CD4-positive, alpha-beta T cell treated with Interleukin-6 for 4 hours (primary cell): Measurements from ENCODE around the gene C18orf32.
"Not testable (repeated sequence)": the region's sequence is repeated elsewhere in the genome, so short reads cannot be mapped to it uniquely, and the experiment has no call there.

Experiments
- DNase-seq: peaks from one replicate; pipeline ENCODE4 v3.0.0-alpha.2; 2020; ENCODE audit warnings: mixed read lengths

Gene C18orf32

DNA sequence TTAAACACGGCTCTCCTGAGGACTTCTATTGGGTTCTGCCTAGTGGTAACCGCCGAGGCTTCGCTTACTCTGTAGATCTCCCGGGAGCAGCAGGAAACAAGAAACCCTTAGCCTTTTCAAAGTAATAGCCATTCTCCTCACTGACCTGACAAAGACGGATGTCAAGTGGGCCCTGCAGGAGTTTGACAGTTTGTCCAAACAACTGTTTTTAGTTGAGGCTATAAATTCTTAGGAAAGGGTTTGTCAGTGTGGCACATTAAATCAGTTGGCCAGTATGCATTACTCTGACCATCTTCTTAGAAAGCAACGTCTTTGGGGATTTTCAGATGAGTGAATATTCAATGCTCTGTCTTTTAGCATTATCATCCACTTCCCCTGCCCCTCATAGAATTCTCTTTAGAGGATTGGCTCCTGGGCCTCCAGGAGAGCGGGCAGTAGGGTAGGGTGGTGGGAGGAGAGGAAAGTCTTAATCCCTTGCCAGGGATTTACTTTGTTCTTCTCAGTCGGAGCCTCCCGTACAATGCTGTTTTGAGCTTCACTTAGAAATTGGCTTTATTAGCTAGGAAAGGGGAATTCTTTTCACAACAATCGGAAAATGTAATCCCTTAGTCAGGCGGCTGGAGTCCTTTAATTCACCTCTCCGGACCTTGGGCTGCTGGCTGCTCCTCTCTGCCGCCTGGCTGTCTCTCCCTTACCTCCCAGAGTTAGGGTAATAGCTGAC, 13.3 kb upstream of the C18orf32 start:
- no peak for DNase-seq

DNA sequence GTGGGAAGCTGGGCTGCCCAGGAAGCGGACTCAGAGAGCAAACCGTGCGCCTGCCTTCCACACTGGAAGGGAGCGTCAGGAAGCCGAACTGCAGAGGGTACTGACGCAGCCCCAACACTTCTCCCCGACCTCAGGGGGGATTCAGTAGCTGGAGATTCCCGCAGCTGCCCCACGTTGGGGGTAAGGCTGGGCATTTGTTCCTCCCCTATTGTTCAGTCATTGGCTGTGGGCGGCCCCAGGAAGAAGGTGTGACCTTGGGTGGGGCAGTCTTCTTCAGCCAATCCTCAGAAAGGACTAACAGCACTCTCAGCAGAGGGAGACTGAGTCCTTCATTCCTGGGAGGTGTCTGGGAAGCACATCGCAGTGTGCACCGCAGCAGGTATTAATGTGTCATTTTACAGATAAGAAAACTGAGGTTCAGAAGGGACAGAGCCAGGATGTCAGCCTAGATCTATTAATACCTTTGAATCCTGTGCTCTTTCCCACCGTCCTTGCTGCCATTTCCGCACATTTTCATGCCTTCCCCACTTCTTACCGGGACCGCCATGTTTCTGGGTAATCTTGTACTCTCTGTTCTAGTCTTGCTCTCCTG, 12.1 kb upstream of the C18orf32 start:
- no peak for DNase-seq

DNA sequence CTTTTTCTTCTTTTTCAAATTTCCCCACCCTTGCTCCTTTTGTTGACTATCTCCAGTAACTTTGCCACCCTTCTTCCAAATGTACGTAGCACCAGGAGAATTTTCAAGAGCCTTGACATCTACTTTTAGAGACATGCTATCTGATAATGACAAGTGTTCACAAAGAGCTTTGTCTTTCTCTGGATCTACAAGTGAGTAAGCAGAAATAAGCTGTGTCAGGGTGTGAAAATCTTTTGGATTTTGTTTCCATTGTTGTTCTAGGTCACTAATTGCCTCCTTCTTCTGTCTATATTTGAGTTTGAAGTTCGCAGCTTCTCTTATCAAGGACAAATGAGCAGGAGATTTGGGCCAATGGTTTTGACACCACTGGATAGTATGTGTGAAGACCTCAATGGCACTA, 8.4 kb upstream of the C18orf32 start:
- no peak for DNase-seq

DNA sequence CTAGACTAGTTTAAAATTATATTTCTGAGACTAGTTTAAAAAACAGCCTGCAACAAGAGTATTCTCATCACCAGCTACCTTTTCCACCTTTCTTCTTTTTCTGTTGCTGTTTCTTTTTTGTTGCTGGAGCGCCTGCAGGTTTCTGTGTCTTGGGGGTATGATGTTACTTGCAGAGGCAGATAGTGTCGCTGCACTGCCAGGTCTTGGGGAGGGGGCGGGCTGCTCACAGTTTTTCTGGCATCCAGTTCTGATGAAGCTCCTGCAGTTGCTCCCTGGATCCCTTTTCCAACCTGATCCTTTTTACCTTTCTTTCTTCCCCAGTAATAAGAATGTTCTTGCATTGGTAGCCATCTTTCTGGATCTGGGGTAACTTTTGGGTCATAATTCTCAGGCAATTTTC, 8.0 kb upstream of the C18orf32 start:
- no peak for DNase-seq

DNA sequence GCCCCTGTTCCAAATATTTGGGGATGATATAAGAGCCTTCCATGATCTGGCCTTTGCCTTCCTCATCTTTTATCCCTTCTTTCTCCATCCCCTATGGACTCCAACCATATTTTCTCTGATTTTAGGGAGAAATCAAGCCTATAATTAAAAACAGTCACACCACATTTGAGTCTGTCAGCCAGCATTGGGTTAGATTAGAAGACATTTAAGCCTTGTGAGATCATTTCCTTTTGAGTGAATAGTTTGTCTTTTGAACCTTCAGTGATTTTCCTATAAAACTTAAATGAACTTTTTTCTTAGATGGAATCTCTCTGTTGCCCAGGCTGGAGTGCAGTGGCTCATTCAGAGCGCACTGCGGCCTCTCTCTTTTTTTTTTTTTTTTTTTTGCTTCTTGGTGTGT, 7.6 kb upstream of the C18orf32 start:
- DNase-seq = no peak

DNA sequence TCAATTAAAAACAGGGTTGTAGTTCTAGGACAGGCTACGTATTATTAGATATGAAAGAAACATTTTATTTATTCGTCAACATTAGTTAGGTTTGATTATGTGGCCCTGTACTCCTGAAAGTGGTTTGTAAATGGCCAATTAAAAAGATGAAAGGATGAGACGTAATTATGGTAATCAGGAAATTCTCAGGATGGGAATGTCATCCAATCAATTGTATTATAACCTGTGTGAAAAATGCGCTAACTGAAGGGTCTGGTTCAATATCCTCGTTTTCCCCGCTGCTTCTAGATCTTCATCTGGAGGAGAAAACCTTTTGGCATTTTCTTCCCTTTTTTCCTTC, 5.6 kb upstream of the C18orf32 start:
- no peak for DNase-seq

DNA sequence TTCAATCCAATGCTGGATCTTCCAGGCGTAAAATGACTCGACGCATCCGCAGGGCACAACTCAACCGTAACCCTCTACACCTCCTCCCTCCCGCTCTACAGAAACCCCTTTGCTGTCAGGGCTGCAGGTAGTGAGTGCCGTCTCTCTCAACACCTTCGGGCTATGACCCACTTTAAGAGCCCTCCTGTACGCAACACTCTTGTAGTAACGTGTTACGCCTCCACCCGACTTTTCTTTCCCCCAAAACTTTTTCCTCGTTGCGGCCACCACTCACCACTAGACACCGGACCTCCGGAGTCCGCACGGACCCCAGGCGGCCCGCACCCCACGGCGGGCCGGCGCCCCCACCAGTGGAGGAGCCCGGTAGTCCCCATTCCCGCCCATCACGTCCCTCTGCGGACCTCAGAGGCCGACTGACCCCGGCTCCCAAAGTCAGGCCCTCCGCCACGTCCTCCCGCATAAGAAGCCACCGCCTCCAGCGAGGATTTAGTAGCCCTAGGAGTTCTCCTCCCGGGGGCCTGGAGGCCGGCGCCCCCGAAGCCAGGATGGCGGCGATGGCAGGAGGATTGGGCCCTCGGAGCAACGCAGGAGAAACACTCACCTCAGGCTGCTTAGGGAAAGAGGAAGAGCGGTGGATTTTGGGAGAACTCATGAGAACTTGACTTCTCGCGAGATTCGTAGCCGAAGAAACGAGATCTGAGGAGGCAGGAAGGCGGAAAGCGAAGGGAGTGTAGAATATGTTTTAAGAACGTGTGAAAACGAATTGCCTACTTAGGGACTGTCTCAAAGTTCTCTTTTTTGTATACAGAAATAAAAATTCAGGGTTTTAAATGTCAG, 5.0 kb upstream of the C18orf32 start, which contains the start of gene RPL17:
Gene RPL17 (minus strand): TSS at position 609 of the 837 bp plus-strand sequence.
- peak; percentile 88 for DNase-seq

DNA sequence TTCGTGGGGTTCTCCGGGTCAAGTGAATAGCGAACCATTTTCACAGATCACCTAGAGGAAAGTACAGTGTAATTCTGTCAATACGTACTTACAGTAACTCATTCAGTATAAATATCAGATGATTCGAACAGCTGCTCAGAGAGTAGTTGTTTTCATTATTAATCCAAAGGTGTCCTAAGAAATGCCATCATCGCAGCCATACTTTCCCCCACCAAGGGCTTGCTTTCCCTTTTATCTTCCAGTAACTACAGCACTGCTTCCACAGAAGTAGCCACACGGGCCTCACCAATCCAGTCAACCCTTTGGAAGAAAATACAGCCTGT, 4.5 kb upstream of the C18orf32 start:
- DNase-seq = no peak

DNA sequence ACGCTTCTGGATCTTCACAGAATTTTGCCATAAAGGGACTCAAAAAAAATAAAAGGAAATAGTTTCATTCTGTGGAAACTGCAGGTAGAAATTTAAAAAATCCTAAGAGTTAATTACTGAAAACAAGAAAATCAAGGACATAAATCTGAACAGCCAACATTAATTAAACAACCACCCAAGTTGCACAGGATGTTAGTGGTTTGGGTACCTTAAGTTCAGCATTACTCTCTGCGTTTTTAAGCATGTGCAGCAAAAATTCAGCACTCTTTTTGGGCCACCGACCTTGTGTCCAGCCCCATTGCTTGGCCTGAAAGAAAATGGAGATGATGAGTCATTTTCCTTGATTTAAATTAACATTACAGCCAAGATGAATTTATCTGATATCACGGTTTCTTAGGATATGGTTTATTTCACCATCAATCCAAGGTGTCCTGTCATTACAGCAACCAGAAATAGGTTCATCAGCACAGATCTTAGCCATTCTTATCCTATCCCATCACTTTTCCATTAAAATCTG, 3.3 kb upstream of the C18orf32 start:
- no peak for DNase-seq

DNA sequence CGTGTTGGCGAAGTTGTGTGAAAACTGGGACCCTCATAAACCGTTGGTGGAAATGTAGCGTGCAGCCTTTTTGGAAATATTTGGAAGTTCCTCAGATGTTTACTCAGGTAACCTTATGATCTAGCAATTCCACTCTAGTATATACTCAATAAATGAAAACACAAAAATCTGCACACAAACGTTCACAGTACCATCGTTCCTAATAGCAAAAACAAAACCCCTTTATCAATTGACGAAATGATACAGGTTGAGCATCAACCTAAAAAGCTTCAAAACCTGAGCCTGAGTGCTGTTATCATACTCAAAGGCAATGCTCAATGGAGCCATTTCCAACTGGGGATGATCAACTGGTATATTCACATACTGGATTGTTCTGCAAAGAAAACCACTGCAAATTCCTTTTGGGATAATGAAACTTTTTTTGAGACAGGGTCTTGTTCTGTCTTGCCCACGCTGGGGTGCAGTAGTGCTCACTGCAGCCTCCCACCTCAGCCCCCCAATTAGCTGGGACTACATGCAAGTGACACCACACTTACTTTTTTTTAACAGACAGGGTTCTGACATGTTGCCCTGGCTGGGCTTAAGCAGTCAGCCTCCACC, 777 bp upstream of the C18orf32 start:
- no peak for DNase-seq

DNA sequence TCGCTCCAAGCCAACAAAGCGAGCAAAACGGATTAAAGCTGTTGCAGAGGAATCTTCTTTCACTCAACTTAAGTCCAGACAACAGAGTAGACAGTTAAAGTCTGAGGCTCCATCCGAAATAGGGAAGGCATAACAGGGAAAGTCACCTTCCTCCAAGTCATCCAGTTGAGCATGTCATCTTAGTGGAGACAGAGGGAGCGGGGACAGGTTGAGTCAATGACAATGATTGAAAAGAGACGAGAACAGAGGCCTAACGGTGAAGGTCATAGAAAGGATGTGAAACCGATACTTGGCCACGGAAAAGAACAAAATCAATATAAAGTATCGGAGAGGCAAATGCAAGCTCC, 455 bp downstream of the C18orf32 start:
- no peak for DNase-seq

DNA sequence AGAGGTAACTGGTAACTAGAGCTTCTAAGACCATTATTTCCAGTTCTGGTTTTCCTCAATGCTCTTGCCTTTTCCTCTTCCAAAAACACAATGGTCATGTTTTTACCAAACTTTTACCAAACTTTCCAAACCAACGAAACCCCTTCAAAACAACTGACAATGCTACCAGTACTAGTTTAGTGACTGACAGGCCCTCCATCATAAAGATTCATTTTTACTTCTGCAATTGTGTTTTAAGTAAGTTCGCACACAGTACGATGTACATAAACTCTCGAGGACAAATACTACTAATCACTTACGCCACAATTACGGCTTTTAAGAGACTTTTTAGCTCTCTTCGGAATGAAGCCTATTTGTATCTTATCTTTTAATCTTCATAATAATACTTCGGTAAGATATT, 900 bp downstream of the C18orf32 start:
- no peak for DNase-seq

DNA sequence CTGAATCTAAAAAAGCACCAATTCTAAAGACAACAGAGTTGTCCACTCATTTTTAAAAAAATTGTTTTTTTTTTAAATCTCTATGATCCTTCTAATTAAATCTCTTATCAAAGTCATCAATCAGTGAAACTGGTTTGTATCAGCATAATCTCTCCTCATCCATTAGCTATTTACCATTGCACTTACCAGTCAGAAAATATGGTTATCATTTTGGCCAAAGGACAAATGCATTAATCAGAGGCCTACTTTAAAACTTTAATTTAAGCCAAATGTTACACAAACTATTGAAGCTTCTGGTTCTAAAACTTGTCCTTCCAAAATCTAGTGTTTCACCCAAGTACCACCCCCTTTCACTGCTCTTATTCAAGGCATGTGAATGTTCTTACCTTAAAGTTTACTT, 3.8 kb downstream of the C18orf32 start:
- DNase-seq = no peak

DNA sequence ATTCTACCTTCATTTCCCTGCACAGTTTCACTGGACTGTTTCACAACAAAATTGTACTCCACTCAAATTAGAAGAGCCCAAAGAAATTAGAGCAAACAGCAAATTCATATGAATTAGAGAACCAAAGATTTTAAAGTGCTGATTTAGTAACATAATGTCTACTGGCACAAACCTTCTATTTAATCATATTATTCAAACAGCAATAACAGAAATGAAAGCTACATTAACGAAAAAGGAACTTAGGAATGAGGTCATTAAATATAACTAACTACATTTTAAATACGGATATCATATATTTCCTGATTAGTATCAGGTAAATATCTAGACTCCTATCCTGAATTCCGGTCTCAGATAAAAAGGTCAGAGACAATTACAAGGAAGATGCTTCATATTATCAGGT, 5.1 kb downstream of the C18orf32 start:
- DNase-seq = no peak

DNA sequence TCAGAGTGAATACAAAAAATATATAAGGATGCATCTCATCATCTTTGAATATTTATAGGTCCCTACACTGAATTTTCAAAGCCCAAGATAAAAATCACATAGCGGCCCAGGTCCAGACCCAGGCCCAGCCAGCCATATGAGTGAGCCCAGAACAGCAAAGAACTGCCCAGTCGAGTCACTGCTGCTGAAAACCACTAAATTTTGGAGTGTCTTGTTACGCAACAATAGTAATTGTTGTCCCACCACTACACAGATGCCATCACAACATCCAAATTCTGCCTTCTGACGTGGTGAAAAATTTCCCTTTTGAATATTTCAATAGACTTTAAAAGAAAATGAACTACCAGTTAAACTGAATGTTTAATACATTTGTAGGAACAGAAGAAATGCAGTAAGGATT, 5.7 kb downstream of the C18orf32 start:
- no peak for DNase-seq

DNA sequence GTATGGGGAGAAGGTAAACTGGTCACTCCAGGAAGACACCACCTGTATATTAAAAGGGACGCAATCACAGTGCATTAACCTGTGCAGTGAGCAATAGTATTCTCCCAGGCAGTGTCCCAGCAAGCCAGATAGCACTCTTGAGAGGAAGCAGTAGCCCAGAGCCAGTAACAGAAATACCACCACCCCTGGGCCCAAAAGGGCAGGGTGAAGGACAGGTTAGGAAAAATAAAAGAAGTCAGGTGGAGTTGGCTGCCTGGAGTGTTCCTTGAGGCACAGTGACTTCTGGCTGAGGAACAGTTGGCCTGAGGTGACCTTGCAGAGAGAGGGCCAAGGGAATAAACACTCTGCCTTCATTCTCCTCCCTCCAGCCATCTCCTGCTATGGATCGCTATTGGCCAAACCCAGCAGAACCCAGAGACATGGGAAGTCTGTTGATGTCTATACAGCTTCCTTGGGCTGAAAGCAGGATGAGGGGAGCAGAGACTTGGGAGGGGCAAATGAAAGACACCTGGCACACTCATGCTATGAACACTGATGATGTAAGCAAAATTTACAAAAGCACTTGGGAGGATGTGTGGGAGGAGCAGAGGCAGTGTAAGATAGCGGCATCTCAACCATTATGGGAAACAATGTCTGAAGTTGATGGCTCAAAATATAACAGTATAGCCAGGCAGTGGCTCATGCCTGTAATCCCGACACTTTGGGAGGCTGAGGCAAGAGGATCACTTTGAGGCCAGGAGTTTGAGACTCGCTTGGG, 7.5 kb downstream of the C18orf32 start:
- no peak for DNase-seq

DNA sequence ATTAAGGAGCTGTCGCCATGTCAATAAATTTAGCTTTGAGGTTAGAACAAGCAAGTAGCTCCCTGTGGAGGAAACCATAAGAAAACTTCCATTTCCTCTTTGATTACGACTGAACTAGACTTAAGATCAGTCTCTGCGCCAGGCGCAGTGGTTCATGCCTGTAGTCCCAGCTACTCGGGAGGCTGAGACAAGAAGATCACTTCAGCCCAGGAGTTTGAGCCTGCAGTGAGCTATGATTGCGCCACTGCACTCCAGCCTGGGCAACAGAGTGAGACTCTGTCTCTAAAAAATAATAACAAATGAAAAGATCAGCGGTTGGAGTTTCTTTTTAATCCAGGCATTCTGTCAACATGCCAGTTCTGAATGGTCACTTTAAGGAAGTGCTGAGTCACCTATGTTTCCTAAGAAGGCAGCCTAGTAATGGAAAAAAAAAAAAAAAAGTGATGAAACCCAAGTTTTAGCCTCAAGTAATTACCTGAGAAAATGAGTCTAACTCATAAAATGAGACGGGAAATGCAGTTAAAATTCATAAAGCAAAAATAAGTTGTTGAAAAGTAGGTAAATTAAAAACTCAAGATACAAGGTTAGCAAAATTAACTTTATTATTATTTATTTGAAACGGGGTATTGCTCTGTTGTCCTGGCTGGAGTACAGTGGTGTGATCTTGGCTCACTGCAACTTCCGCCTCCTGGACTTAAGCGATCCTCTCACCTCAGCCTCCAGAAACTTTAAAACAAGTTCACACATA, 10.2 kb downstream of the C18orf32 start:
- DNase-seq = no peak

DNA sequence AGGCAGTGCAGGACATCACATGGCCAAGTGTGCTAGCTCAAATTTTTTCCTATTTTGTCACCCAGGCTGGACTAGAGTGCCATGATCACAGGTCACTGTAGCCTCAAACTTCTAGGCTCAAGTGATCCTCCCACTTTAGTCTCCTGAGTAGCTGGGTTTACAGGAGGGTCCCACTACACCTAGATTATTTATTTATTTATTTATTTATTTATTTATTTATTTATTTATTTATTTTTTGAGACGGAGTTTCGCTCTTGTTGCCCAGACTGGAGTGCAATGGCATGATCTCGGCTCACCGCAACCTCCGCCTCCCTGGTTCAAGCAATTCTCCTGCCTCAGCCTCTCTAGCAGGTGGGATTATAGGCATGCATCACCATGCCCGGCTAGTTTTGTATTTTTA, 12.1 kb downstream of the C18orf32 start:
- DNase-seq = not testable (repeated sequence)

DNA sequence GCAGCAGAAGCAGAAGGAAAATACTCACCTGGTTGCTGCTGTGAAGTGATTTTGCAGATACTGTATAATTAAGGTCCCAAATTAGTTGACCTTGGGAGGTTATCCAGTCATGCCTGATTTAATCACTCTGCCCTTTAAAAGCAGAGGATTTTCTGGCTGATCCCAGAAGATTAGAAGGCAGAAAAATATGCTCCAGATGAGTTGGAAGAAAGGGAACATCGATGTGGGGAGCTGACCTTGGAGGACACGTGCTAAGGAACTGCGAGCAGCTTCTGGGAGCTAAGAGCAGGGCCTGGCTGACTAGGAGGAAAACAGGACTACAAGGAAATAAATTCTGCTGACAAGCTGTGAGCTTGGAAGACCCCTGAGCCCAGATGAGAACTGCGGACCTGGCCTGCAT, 13.3 kb downstream of the C18orf32 start:
- no peak for DNase-seq

DNA sequence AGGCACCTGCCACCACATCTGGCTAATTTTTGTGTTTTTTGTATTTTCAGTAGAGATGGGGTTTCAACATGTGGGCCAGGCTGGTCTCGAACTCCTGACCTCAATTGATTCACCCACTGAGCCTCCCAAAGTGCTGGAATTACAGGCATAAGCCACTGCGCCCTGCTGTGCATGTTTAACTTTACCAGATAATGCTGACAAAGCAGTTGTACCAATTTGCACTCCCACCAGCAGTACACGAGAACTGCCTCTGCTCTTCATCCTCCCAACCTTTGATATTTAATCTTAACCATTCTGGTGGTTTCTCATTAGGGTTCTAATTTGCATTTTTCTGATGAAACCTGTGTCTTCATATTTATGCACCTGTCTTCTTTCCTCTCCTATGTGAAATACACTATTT, 14.6 kb downstream of the C18orf32 start:
- no peak for DNase-seq

DNA sequence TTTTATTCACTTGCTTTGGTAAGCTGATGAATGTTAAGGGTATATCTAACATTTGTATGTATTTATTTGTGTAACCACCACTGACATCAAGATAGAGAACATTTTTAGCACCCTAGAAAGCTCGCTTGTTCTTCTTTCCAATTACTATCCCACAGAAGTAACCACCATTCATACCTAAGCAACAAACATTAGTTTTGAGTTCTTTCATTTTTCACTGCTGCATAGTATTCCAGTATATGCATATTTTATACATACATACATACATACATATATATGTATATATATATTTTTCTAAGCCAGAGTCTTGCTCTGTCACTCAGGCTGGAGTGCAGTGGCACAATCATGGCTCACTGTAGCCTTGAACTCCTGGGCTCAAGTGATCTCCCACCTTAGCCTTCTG, 15.5 kb downstream of the C18orf32 start:
- DNase-seq = no peak

DNA sequence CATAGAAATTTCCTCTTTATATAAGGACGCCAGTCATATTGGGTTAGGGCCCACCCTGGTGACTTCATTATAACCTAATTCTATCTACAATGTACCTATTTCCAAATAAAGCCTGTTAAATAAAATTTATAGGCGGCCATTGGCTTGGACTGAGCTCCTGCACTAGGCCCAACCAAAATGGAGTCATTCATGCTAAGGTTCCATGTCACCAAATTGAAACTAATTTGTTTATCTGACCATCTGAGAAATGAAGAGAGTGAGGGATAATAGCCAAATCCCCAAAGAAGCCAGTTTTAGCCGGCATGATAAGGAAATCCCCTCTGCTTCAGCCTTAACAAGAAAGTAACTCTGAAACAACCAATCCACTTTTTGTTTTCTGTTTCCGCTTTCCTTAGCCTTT, 19.4 kb downstream of the C18orf32 start:
- no peak for DNase-seq
